NCI-H774 (cell line): ENCODE results near the gene CCZ1B.
"Not testable (repeated sequence)": the region's sequence is repeated elsewhere in the genome, so short reads cannot be mapped to it uniquely, and the experiment has no call there.

ENCODE experiments used
- DNase-seq: peaks from one replicate; lab custom pipeline; 2025; lab: John Stamatoyannopoulos, UW

The CCZ1B gene

GRCh38 chr7:6826151-6826550, at the start of gene CCZ1B:
TSS of gene CCZ1B (minus strand) at chr7:6826275. CDS start at chr7:6826197, 78 bp downstream.
- DNase-seq: peak; percentile 84

GRCh38 chr7:6875022-6875421, 48.9 kb upstream of the CCZ1B start:
- not testable (repeated sequence) for DNase-seq

DNA sequence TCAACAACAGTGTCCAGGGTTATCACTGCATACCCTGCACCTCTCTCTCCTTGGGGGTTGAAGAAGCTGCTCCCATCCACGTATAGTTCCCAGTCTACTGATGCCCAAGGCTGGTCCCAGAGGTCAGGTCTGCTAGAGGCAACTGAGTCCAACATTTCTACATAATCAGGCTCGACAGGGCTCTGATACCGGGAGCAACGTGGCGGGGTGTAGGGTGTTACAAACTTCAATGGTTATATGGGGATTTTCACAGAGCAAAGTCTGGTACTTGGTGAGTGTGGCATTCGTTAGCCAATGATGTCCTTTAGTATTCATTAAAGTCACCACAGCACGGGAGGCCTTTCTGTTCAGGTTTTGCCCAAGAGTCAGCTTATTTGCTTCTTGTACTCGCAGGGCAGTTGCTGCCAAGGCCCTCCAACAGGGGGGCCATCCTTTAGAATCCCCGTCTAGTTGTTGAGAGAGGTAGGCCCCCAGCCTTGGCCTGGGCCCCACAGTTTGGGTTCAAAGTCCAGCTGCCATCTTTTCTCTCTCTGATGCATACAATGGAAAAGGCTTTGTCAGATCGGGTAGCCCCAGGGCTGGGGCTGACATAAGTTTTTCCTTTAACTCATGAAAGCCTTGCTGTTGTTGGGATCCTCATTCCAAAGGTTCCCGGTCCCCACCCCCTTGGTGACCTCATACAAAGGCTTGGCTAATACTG, 46.3 kb upstream of the CCZ1B start:
- DNase-seq: not testable (repeated sequence)

DNA sequence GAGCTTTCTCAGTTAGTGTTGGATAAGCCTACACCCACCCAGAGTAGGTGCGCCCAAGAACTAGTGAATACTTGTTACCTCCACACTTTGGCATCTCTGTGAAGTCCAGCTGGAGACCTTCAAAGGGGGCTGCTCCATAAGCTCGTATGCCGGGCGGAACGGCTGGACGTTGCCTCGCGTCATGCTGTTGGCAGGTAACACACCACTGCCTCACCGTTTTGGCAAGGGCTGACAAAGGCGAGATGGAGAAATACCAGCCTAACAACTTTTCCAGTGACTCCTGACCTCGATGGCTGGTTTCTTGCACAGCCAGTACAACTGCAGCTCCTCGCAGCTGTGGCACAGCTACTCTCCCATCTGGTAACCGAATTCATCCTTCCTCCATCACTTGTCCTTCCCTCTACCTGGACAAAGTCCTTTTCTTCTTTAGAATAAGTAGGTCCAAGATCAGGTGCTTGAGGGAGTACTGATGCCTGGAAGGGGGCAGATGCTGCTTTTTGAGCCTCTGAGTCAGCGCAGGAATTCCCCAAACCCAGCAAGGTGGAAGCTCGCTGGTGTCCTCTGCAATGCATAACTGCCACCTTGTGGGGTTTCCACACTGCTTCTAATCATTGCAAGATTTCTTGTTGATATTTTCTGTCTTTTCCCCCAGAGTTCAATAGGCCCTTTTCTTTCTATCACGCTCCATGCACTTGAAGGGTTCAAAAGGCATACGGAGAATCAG, 45.5 kb upstream of the CCZ1B start:
- DNase-seq: not testable (repeated sequence)

DNA sequence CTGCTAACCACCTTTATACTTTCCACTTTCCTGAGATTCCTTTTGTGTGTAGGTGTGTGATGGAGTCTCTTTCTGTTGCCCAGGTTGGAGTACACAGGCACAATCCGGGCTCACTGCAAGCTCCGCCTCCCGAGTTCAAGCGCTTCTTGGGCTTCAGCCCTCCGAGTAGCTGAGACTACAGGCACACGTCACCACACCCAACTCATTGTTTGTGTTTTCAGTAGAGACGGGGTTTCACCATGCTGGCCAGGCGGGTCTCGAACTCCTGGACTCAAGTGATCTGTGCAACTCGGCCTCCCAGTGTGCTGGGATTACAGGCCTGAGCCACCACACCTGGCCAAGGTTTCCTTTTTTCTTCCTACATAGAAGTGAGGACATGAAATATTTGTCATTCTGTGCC, 38.7 kb upstream of the CCZ1B start:
- DNase-seq: not testable (repeated sequence)

- not testable (repeated sequence) for DNase-seq
Measured at GRCh38 chr7:6864188-6864587, 38.1 kb upstream of the CCZ1B start.

DNA sequence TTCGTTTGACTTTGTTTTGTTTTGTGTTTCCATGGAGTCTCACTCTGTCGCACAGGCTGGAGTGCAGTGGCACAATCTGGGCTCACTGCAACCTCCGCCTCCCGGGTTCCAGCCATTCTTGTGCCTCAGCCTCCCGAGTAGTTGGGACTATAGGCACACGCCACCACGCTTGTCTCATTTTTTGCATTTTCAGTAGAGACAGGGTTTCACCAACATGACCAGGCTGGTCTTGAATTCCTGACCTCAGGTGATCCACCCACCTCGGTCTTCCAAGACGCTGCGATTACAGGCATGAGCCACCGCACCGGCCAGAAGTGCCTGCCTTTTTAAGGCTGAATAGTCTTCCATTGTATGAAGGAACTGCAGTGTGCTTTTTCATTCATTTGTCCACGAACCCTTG, 36.8 kb upstream of the CCZ1B start:
- not testable (repeated sequence) for DNase-seq

GRCh38 chr7:6857721-6858314, 31.7 kb upstream of the CCZ1B start:
- peak; percentile 28 for DNase-seq

DNA sequence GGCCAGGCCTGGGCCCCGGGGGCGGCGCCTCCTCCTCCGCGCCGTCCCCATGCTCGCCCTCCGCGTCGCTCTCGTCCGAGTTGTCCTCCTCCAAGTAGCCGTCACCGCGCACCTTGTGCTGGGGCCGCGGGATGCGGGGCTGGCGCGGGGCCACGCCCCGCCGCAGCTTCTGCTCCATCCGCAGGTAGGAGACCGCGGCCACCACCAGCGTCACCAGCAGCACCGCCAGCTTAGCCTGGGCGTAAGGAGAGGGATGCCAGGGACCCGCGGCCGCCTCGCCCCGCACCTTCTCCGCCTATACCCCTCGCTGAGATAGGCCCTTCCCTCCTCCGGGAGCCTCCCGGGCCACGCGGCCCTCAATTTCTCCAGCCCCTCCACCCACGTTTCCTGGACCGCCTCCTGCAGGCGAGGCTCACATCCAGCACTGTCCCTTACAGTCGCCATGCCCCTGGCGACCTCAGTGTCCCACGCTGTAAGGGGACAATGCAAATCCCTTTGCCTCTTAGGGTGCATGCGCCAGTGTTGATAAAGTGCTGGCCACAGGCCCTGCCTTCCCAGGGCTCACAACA, 29.6 kb upstream of the CCZ1B start:
- DNase-seq: not testable (repeated sequence)

DNA sequence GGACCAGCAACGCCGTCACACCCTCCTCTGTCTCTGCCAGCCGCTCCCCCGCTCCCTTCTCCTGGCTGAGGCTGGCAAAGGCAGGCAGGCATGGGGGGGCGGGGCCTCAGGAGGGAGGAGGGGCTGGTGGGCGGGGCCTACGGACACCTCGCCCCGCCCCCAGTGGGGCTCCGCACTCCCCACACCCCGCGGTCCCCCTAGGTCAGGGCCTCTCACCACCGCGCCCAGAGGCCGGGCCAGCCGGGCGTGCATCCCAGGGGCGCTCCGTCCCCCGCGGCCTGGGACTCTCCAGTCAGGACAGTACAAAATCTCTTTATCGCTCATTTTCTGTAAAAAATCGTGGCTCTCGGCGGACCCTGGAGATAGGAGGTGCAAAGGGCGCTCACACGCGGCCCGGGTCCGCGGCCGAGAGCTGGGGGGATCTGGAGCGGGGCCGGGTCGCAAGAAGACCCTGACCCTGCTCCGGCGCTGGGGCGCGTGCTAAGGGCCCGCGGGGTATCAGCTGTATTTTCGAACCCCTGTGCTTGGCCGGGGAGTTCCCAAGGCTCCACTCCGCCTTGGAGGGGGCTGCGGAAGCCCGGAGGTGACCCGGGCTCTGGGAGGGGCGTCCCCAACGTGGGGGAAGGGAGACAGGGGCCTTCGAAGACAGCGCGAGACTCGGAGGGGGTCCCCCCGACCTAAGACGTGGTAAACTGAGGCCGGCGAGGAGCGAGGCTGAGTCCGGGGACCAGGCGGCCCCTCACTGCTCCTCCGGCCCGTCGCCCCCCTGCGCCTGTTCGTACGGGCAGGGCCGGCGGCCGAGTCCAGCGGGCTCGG, 28.9 kb upstream of the CCZ1B start:
- DNase-seq: not testable (repeated sequence)

GRCh38 chr7:6853681-6854080, 27.6 kb upstream of the CCZ1B start:
- not testable (repeated sequence) for DNase-seq

GRCh38 chr7:6849127-6849526, 23.1 kb upstream of the CCZ1B start:
- not testable (repeated sequence) for DNase-seq

DNA sequence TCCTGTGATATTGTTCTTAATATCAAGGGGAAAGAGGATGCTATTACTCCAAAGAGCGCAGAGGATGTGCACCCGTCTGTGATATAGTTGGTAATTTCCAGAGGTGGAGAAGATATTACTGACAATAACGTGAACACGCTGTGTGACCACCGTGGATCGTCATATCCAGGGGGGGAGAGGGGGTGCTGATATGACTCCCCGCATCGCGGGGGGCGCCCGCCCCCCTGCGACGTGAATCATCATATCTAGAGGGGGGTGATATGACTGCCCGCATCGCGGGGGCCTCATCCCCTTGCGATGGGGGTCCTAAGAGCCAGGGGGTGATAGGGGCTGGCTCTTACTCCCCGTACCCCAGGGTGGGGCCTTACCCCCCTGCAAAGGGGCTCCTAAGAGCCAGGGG, 21.7 kb upstream of the CCZ1B start:
- not testable (repeated sequence) for DNase-seq

DNA sequence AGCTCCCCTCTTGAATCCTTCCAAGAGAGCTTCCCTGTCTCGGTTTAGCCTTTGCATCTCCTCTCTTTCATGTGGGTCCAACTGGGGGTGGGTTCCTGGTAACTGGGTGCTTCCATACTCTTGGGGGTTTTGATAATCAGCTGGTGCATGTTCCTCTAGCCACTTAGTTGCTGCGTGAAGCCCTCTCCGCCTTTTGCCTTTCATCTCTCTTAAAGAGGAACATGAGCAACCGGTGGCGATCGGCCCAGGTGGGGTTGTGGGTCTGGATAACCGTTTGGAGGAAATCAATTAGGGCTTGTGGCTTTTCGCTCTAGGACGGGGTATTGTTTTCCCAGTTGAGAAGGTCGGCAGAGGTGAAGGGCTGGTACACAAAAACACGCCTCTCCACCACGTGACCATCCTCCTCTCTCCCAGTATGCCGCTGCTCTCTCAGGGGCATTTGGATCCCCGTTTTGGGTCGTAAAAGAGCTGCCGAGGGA, 19.9 kb upstream of the CCZ1B start:
- not testable (repeated sequence) for DNase-seq

- DNase-seq: not testable (repeated sequence)
Measured at GRCh38 chr7:6843654-6844053, 17.6 kb upstream of the CCZ1B start.

DNA sequence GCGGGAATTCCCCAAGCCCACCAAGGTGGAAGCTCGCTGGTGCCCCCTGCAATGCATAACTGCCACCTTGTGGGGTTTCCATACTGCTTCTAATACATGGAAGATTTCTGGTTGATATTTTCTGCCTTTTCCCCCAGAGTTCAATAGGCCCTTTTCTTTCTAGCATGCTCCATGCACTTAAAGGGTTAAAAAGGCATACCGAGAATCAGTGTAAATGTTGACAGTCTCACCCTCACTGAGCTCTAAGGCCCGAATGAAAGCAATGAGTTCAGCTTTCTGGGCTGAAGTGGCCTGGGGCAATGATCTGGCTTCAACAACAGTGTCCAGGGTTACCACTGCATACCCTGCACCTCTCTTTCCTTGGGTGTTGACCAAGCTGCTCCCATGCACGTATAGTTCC, 17.0 kb upstream of the CCZ1B start:
- DNase-seq: not testable (repeated sequence)

DNA sequence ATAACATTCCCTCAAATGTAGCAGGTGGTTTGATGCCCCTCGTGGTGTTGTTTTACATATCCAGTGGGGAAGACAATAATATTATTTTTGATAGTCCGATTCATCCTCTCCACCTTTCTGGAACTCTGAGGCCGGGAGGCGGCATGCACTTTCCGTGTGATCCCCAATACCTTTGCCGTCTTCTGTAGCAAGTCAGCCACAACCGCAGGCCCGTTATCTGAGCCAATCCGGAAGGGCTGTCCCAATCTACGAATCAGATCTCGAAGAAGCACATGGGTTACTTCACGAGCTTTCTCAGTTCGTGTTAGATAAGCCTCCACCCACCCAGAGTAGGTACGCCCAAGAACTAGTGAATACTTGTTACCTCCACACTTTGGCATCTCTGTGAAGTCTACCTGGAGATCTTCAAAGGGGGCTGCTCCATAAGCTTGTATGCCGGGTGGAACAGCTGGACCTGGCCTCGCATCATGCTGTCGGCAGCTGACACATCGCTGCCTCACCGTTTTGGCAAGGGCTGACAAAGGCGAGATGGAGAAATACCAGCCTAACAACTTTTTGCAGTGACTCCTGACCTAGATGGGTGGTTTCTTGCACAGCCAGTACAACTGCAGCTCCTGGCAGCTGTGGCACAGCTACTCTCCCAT, 16.3 kb upstream of the CCZ1B start:
- not testable (repeated sequence) for DNase-seq

DNA sequence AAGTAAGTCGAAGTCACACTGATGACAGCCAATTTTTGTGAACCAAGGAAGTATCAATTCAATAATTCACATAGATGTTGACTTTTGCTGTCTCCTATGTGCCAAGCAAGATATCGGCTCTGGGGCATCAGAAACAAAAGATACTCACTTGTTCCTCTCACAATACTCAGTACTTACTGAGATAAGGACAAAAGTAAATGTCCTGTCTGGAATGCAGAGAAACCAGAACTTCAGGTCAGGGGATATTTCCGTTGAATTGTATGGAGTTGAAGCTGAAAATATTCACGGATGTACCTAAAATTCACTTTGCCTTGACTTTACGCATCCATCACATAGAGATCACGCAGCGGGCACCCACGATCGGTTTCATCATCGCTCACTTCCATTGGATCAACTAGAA, 11.0 kb upstream of the CCZ1B start:
- not testable (repeated sequence) for DNase-seq

DNA sequence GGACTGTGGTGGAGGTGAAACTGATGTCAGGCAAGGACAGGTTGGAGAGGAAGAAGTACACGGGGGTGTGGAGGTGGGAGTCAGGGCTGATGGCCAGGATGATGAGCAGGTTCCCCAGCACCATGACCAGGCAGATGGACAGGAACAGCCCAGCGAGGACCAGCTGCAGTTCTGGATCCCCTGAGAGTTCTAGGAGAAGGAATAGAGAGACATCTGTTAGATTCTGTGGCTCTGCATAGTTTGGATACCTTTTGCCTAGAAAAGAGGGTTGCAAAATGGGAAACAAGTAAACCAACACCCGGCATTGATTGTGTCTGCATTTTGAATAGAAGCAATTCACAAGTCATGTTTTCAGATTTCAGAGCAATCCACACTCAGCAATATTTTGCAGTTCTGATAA, 9.4 kb upstream of the CCZ1B start:
- not testable (repeated sequence) for DNase-seq

GRCh38 chr7:6833636-6834035, 7.6 kb upstream of the CCZ1B start:
- no peak for DNase-seq
